ENCODE results near the gene FRG1. TPM values are rescaled to one million over a fixed set of nuclear protein-coding genes. Genes with fewer than 3 reads are reported as not detected.
"Not testable (repeated sequence)": the region's sequence is repeated elsewhere in the genome, so short reads cannot be mapped to it uniquely, and the experiment has no call there.

FRG1 gene
- total RNA-seq (2014; rRNA removed; shearing (Covaris generic)) = 41.2 and 46.0 TPM in 2 replicates
- 46.0 and 49.9 TPM in 2 replicates for polyA plus RNA-seq (2015; cell fraction: cytosol; rRNA removed)
- 36.0 and 36.1 TPM in 2 replicates for polyA plus RNA-seq (2015; cell fraction: nucleus; rRNA removed)

DNA sequence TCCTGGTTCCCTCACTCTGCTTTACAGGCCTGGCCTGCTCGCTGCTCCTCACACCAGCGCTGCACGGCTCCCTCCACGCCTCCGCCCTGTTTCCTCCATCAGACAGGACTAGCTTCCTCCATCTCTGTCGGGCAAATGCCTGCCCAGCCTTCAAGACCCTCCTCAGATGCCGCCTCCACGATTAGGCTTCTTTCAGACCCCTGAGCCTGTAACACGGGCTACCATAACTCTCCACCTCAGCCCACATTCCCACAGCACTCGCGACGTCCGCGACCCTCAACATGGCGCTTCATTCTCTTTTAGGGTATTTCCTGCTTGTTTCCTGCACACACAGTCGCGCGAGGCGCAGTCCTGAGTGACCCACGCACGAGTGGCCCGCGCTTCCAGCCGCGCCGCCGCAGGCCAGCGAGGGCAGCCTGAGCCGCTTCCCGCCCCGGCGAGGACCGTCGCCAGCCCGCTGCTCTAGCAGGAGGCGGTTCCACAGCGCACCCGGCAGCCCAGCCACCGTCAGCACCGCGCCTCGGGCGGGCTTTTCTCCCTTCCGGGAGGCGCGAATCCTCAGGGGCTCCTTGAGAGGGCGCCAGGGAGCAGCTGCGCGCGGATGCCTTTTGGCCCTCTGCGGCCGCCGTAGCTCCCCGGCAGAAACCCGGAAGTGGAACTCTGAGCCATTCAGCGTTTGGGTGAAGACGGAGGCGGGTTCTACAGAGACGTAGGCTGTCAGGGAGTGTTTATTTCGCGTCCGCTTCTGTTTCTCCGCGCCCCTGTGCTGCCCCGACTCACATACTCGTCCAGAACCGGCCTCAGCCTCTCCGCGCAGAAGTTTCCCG, at the start of gene FRG1:
TSS of gene FRG1 (plus strand) at position 695 of the 827 bp plus-strand sequence. CDS start 138 bp downstream, outside the sequence.
- peak; percentile 94 for DNase-seq (ENCODE audit: low read depth)

DNA sequence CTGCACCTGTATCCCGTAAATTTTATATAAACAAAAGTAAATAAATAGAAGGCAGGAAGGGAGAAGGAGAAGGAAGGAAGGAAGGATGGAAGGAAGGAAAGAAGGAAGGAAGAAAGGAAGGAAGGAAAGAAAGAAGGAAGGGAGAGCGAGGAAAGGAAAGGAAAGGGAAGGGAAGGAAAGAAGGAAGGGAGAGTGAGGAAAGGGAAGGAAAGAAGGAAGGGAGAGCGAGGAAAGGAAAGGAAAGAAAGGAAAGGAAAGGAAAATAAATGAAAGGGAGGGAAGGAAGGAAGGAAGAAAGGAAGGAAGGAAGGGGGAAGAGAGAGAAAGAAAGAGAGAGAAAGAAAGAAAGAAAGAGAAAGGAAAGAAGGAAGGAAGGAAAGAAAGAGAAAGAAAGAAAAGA, 43.0 kb upstream of the FRG1 start:
- DNase-seq (ENCODE audit: low read depth) = no peak

DNA sequence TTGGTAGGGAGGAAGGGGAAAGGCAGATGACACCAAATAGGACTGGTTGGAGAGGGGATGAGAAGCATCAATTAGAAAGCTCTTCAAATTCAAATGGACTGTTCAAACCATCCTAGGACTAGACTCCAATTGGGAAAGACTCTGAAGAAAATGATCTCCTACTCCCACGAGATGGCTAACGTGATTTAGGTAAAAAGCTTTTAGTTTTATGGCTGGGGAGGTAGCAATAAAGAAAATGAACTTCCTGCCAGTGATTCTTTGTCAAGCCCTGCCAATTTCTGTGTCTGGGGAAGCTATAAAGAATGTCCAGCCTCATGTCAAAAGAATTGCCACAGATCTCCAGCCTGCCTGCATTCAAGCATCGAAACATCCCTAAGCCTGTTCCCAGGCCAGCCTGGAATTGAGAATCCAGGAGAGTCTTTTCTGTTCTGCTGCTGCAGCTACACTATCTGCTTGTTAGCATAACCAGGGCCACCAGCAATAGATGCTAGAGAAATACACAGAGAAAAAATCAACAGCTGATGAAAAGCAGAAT, 41.1 kb upstream of the FRG1 start:
- DNase-seq (ENCODE audit: low read depth) = not testable (repeated sequence)

DNA sequence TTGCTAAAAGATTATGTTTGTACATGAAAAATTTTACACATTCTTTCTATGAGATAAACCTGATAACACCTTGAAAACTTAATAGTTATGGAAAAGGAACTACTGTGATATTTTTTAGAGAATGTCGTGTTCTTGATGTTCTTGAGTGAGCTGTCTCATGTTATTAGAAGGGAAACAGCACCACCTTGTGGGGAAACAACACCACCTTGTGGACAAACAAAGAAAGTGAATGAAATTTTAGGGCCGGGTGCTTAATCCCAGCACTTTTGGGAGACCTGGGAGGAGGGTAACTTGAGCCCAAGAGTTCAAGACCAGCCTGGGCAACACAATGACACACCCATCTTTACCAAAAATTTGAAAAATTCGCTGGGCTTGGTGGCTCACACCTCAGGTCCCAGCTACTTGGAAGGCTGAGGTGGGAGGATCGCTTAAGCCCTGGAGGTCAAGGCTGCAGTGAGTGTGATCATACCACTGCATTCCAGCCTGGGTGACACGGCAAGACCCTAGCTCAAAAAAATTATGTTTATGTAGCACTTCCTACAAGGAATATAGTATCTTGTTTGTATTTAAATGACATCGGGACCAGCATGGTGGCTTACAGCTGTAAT, 36.1 kb upstream of the FRG1 start:
- peak; percentile 61 for DNase-seq (ENCODE audit: low read depth)

DNA sequence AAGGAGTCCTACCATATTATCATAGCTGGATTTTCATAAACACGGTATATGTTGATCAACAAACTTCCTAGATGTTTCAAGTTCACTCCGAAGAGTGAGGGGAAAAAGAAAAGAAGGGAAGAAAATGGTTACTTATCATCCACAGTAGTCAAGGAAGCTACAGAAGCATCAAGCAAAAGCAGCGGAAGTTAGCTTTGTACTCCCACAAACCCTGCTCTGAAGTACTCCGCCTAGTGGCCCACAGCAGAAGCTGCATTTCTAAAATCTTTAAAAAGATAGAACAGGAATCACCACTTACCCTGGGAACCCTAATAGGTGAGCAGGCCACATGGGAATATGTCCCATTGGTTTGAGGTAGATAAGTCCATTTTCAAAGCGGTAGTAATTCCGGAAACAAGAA, 28.5 kb upstream of the FRG1 start:
- DNase-seq (ENCODE audit: low read depth) = peak; percentile 4

DNA sequence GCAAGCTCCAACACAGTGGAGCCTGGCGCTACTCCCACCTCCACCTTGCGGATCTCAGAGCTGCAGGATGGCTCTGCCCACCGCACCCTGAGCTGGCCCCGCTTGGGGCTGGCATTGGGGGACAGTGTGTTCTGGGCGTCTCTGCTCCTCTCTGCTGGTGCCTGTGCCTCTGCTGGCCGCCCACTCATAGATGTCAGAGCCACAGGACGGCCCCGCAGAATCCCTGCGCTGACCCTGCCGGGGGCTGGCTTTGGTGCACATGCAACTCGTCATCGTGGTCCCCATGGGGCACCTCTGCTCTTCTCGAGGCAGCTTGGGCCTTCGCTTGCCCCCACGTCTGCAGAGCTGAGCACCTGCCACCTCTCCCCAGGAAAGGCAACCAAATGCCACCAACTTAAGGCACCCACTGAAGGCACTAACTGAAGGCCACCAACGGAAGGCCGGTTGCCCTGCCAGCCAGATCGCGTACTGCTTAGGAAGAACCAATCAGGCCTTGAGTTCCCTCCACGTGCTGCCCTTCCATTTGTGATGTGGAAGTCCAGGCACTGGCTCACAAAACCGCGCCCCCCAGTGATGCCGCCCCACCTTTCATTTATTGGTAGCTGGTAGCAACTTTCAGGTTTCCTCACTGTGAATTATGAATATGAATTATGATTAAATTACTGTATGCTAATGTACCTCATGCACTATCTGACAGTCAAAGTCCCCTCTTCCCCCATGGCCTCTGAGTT, 23.3 kb upstream of the FRG1 start:
- no peak for DNase-seq (ENCODE audit: low read depth)

DNA sequence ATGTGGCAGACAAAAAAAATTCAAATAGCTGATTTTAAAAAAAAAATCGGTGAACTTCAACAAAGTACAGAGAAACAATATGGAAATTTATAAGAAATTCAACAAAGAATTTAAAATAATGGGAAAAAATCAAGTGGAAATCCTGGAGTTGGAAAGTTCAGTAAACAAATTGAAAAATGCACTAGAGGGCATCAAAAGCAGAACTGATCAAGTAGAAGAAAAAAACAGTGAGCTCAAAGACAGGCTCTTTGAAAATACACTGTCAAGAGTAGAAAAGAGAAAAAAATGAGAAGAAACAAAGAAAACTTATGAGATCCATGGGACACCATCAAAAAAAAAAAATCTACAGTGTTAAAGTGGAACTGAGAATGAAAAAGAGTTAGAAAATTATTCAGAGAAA, 19.6 kb upstream of the FRG1 start:
- DNase-seq (ENCODE audit: low read depth) = no peak

DNA sequence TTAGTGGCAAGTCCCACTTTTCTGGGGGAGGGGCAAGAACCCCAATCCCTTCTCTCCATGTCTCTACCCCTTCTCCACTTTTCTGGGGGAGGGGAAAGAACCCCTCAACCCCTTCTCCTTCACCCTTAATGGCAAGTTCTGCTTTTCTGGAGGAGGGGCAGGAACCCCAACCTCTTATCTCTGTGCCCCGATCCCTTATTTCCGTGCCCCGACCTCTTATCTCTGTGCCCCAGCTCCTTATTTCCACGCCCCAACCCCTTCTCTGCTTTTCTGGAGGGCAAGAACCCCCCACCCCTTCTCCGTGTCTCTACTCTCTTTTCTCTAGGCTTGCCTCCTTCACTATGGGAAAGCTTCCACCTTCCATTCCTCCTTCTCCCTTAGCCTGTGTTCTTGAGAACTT, 13.9 kb upstream of the FRG1 start:
- DNase-seq (ENCODE audit: low read depth) = not testable (repeated sequence)

DNA sequence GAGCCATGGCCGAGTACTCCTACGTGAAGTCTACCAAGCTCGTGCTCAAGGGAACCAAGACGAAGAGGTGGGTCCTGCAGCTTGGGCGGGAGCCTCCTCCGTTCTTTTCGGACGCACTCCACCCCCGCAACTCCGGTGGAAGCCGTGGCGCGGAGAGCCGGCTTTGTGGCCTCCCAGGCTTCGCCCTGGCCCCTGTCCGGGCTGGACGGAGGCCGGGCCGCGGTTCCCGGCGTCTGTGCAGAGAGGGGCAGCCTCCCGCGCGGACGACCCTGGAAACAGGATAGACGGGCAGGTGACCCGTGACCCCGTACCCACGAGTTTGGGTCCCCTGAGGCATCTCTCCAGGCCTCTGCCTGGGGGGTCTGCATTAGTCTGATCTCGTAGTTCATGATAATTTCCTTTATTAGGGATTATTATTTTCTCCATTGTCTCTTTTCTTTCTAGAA, 356 bp downstream of the FRG1 start:
- no peak for DNase-seq (ENCODE audit: low read depth)

DNA sequence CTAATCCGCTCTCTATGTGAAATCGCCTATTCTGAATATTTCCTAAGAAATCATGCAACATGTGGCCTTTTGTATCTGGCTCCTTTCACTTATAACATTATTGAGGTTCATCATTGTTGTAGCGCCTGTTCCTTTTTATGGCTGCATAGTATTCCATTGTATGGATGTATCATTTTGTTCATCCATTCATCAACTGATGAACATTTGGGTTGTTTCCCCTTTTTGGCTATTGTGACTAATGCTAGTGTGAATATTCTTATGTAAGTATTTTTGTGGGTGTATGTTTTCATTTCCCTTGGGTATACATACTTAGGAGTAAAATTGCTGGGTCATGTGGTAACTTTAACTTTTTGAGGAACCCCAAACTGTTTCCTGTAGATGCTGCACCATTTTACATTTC, 1.7 kb downstream of the FRG1 start:
- not testable (repeated sequence) for DNase-seq (ENCODE audit: low read depth)

DNA sequence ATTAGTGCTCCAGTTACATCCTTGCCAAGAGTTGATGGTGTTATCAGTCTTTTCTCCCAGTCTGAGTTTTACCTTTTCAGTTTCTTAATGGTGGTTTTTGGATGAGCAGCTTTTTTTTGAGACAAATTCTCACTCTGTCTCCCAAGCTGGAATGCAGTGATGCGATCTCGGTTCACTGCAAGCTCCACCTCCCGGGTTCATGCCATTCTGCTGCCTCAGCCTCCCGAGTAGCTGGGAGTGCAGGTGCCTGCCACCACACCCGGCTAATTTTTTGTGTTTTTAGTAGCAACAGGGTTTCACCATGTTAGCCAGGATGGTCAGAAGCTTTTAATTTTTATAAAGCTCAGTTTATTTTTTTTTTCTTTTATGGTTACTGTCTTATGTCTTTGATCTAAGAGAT, 3.4 kb downstream of the FRG1 start:
- not testable (repeated sequence) for DNase-seq (ENCODE audit: low read depth)

DNA sequence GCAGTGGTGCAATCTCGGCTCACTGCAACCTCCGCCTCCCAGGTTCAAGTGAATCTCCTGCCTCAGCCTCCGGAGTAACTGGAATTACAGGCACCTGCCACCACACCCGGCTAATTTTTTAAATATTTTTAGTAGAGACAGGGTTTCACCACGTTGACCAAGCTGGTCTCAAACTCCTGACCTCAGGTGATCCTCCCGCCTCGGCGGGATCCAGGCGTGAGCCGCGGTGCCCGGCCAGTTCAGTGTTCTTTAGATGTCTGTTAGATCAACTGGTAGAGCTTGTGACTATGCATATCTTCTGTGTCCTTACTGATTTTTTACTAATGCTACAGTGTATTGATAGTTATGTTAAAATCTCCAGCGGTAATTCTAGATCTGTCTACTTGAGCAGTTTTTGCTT, 6.2 kb downstream of the FRG1 start:
- not testable (repeated sequence) for DNase-seq (ENCODE audit: low read depth)

DNA sequence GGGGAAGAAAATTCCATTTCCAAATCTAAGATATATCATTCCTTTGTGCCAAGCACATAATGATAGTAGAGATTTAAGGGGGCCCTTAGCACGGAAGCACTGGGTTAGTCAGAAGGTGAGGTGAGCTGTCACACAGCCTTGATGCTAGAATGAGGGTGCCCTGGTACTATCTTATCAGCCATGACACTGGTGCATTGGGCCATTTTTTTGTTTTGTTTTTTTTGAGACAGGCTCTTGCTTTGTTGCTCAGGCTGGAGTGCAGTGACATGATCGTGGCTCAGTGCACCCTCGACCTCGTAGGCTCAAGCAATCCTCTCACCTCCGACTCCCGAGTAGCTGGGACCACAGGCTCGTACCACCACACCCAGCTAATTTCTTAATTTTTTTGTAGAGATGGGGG, 7.8 kb downstream of the FRG1 start:
- not testable (repeated sequence) for DNase-seq (ENCODE audit: low read depth)

DNA sequence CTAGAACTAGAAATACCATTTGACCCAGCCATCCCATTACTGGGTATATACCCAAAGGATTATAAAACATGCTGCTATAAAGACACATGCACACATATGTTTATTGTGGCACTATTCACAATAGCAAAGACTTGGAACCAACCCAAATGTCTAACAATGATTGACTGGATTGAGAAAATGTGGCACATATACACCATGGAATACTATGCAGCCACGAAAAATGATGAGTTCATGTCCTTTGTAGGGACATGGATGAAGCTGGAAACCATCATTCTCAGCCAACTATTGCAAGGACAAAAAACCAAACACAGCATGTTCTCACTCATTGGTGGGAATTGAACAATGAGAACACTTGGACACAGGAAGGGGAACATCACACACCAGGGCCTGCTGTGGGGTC, 28.6 kb downstream of the FRG1 start:
- not testable (repeated sequence) for DNase-seq (ENCODE audit: low read depth)

DNA sequence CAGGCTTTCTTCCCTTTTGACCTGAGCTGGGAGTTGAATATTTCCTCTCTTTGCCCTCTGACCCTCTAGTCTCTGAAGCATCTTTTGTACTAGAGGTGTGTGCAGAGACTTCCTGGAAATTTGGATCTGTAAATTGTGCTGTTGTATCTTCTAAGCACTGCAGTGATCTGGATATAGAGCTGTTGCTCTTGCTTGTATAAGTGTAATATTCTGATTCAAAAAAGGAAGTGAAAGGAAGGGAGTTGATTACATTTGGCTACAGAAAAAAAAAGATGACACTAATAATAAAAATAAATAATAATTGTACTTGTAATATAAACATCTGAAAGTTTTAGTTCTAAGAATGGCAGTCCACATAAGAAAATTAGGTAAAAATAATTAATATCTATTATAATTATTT, 33.0 kb downstream of the FRG1 start:
- DNase-seq (ENCODE audit: low read depth) = no peak

DNA sequence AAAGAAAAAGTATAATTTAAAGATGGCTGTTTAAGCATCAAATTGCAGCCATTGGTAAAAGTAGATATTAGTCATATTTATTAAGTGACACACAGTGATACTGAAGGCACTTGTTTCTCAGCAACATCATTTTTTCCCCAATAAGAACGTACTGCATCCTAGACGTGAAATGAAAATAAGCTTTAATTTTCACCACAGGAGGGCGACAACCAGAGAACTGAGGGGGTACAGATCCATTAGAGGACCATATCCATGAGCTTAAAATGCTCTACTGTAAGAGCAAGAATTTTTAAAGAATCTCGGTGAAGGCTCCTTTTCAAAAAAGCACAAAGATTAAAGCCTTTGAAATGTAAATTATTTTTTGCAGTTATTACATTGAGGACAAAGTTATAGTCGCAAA, 33.4 kb downstream of the FRG1 start:
- DNase-seq (ENCODE audit: low read depth) = peak; percentile 26

DNA sequence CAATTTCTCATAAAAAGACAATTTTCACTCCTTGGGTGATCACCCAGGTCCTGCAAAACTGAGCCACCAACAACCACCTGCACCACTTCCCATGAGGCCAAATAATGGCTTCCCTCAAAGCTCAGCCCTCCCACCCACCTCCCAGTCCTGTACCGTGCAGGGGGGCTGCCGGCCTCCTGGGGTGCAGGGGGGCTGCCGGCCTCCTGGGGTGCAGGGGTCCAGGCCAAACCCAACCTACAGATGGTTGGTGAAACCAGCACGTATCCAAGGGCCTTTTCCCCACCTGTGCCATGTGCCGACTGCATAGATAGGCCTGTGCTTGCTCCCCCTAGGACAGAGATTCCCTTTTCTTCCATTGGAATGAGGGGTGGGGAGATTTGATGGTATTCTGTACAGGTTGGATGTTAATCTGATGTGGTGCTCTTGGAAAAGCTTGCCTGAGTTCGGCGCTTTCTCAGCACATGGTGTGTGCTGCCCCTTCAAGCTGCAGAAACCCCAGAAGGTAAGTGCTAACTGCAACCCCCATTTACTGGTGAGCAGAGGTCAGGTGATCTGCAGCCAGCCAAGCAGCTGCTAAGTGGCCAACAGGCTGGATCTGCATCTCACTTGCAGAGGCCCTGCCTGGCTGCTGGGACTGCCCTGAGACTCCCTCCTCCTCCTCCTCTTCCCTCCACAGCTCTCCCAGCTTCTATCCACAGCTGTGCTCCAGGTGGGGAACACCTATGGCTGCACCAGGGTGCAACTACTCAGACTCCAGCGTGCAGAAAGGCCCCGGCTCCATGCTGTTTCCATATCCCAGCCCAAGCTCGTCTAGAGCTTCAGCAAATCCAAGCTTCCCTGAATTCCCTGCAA, 38.8 kb downstream of the FRG1 start:
- no peak for DNase-seq (ENCODE audit: low read depth)

DNA sequence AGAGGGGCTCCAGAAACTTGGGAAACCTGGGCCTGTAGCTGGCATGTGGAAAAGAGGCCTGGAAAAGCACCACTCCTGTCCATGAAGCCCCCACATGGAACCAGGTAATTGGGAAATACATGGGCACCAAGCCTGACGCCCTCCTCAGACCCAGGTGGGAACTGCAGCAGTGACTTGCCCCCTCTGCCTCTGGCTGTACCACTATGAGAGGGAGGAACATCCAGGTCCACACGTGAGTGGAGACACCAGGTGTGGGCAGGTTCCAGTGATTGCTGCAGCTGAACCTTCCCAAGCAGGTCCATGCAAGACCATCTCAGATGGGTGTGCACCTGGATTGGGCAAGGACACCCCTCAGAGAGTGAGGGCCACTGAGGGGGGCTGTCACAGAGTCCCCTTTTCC, 39.6 kb downstream of the FRG1 start:
- not testable (repeated sequence) for DNase-seq (ENCODE audit: low read depth)

DNA sequence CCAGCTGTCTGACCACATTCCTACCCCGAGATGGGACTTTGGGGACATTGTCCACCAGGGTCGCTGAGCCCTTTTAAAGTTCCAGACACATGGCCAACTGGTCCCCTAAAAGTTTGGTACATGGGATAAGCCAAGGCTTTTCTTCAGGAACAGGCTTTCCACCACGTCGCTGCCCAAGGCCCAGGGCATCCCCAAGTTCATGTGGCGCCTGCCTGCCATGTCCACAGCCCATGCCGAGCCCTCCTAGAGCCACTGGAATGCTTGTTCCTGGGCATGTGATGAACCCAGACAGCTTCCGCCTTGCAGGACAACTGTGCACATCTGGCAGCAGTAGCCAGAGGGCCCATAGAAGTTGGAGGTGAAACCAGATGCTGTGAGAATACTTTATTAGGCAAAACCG, 41.3 kb downstream of the FRG1 start:
- no peak for DNase-seq (ENCODE audit: low read depth)

DNA sequence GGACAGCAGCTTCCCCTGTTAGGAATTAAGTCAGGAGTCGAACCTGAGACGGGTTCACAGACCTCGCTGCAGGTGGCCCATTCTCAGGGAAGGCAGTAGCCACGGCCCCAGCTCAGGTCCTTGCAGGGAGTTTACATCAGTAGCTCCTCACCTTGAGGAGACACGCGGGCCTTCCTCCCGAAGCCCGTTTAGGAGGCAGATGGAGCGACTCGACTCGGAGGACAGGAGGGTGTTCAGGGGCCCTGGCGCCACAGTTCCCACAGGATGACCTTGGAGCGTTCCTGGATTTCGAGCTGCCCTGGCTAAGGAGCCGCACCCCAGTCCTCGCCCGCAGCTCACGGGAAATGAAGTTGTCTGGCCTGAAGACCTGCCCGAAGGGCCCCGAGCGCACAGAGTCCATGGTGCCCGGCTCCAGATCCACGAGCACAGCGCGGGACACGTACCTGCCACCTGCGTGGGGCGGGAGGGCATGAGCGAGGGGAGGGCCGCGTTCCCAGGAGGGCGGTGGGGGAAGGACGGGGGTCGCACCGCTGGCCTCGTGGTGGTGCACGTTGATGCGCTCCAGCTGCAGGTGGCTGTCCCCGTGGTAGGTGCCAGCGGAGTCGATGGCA, 43.3 kb downstream of the FRG1 start:
- not testable (repeated sequence) for DNase-seq (ENCODE audit: low read depth)

All from HT1080 (cell line).